AG09319 (cell line): ENCODE measurements around the gene PACS2.

Source experiments
- DNase-seq: peaks from one replicate; pipeline ENCODE4 v3.0.0-alpha.2; 2010; ENCODE audit warnings: low read depth; ENCODE audit errors: extremely low read depth
- TF ChIP-seq, protein P1 (sequence below): IDR thresholded peaks from 2 replicates; pipeline ENCODE4 v1.5.1; 2011; ENCODE audit warnings: low read depth, mild to moderate bottlenecking, inconsistent platforms, low read length, moderate library complexity

Gene PACS2

DNA sequence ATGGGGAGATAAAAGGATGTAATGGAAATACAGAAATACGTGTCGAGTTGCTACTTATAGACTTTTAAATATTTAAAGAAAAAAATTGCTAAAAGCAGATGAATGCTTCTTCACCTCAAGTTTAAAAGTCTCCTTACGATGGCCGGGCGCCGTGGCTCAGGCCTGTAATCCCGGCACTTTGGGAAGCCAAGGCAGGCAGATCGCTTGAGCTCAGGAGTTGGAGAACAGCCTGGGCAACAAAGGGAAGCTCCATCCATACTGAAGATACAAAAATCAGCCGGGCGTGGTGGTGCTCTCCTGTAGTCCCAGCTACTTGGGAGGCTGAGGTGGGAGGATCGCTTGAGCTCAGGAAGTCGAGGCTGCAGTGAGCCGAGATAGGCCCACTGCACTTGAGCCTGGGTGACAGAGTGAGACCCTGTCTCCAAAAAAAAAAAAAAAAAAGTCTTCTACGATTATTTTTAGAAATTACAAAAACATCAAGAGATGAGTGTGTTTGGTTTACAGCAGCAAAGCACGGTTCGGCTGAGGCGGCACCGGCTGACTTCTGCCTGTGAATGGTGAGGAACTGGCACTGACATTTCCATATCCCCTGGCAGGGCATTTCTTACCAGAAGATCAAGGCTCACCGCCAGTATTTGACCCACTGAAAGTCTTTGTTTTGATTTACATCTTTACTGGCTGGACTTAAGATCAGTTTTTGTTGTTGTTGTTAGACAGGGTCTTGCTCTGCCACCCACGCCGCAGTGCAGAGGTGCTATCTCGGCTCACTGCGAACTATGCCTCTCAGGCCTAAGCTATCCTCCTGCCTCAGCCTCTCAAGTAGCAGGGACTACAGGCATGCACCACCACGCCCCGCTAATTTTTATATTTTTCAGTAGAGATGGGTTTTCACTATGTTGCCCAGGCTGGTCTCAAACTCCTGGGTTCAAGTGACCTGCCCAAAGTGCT, 101.2 kb downstream of the PACS2 start:
- no peak for DNase-seq
- TF ChIP-seq, protein P1, sequence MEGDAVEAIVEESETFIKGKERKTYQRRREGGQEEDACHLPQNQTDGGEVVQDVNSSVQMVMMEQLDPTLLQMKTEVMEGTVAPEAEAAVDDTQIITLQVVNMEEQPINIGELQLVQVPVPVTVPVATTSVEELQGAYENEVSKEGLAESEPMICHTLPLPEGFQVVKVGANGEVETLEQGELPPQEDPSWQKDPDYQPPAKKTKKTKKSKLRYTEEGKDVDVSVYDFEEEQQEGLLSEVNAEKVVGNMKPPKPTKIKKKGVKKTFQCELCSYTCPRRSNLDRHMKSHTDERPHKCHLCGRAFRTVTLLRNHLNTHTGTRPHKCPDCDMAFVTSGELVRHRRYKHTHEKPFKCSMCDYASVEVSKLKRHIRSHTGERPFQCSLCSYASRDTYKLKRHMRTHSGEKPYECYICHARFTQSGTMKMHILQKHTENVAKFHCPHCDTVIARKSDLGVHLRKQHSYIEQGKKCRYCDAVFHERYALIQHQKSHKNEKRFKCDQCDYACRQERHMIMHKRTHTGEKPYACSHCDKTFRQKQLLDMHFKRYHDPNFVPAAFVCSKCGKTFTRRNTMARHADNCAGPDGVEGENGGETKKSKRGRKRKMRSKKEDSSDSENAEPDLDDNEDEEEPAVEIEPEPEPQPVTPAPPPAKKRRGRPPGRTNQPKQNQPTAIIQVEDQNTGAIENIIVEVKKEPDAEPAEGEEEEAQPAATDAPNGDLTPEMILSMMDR, result no peak

DNA sequence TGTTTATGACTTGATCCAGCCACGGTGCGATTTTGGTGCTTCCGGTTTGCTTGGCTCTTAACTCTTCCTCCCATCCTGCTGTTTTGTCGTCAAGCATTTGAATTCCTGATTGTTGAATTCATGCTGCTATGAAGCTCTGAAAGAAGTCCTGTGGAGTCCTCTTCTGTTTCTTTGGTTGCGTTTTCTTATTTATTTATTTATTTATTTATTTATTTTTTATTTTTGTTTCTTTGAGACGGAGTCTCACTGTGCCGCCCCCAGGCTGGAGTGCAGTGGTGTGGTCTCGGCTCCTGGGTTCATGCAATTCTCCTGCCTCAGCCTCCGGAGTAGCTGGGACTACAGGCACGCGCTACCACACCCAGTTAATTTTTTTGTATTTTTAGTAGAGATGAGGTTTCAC, 102.1 kb downstream of the PACS2 start:
- DNase-seq, result no peak
- TF ChIP-seq, protein P1, result no peak

DNA sequence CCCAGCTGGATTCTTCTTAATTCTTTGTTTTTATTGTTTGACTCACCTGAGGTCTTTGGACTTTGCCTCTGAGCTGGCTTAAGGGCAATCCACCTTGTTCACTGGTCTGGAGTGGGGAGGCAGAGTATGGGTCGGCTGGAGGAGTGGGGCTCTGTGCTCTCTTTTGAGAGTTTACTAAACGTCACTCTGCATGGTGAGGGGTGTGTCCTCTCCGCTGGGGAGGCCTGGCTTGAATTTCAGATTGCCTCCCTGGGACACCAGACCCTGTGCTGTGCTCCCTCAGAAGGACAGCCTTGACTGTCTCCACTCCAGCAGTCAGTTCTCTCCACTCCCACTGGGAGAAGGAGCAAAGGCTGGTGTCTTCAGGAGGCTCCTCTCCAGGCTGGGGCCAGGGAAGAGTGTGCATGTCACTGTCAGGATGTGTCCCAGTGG, 103.2 kb downstream of the PACS2 start:
- TF ChIP-seq, protein P1, result no peak
- DNase-seq, result no peak

DNA sequence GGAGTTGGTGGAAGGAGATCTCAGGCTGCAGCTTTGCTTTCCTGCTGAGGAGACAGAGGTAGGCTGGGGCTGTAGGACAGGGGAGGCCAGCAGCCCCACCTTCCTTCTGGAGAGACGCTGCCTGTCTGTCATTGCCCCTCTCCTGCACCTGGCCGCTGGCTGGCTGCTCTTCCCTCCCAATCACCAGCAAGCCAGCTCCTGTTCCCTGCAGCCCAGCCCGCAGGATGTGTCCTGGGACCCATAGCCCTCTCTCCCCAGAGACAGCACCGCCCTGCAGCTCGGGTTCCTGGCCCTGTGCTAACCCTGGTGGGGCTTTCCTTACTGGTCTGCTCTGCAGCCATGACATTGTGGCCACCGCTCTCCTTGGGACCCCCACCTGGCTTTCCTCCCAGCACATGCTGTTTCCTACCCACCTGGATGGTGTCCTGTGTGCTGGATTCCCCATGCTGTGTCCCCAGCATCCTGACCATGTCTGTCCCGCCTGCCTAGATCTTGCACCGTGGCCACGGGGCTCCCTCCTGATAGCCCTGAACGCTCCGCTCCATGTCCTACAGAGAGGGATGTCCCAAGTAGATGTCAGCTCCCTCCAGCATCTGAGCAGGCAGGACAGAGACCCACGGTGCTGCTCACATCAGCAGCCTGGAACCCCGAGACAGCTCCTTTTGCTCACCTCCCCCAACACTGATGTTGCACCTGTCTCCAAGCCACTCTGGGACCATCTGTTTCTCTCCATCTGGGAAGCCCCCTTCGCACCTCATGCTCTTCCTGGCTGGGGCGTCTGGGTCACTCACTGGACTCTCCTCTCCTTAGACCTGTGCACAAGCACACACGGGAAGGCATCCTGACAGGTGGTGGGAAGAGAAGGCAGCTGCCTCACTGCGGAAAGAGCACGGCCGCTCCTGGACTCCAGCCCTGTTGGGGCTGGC, 104.0 kb downstream of the PACS2 start:
- no peak for DNase-seq
- TF ChIP-seq, protein P1, result no peak

DNA sequence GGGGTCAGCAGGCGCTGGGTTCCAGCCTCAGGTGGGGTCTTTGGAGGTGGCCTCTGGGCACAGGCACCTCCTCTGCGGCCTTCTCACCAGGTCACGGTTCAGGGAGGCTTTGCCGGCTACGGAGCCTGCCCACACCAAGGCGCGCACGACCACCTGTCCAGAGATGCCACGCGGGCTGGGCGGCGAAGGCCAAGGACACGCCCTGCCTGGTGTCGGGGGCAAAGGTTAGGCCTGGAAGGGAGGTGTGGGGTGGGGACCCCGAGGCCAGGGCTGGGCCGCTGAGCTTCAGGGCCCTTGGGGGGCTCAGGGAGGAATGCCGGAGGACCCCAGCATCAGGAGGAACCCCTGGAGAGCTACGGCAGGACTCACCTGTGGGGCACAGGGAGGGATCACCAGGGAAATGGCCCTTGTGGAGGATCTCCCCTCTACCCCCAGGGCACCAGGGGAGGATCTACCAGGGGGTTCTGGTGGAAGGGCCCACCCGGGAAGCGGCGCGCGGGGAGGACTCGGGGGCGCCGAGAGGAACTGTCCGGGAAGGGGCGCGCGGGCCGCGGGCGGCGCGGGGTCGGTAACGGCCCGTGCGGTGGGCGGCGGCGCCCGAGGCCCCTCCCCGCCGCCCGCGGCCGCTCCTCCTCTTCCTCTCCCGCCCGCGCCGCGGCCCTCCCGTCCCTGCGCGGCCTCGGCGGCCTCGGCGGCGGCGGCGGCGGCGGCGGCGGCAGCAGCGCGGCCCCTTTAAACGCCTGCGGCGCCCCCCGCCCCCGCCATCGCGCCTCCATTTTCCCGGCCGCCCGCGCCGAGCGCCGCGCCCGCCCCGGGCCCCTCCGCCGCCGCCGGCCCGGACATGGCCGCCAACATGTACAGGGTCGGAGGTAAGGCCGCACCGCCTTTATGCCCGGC, 104.9 kb downstream of the PACS2 start, which contains the start of gene MTA1:
TSS of gene MTA1 (plus strand) at position 633 of the 897 bp plus-strand sequence. CDS start at position 842, 209 bp downstream.
- DNase-seq, result no peak
- TF ChIP-seq, protein P1, result no peak

DNA sequence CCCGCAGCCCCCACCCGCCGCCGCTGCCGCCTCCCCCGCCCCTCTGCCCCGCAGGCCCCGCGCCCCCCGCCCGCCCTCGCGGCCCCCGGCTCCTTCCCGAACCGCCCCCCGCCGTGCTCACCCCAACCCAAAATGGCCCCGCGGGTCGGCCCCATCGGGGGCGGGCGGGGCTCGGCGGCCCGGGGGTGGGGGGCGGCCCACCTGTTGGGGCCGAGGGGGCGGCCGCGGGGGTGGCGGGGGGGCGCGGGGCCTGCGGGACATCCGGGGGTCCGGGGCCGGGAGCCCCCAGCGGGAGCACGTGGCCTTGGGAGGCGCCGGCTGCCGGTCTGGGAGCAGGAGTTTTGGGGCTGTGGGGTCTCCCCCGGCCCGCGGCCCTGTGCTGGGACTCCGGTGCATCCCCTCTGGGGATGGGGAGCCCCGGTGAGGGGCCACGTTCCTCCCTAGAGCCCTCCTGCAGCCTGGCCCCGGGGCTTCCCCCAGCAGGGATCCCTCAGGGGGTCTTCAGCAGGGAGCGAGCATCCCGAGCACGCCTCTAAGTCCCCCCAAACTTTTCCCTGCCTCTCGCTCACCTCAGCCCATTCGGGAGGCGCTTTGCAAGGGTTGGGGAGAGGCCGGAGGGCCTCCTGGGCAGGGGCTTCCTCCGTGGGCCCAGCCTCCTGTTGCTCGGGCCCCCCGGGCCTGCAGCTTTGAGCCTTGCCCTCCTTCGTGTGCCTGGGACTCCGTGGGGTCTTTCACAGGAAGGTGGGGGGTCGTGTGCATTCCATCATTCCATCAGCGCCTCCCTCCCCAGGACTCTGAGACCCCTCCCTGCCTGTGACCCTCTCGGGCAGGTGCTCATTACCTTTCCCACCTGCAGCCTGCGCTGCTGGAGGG, 105.8 kb downstream of the PACS2 start:
- TF ChIP-seq, protein P1, result no peak
- DNase-seq, result no peak
